DMS53 (cell line): Measurements from ENCODE around the gene C18orf63.
"Not testable (repeated sequence)": the region's sequence is repeated elsewhere in the genome, so short reads cannot be mapped to it uniquely, and the experiment has no call there.

ENCODE experiments used
- DNase-seq: peaks from one replicate; lab custom pipeline; 2025; lab: John Stamatoyannopoulos, UW

The C18orf63 gene

GRCh38 chr18:74315464-74316256 lies at the start of gene C18orf63:
TSS of gene C18orf63 (plus strand) at chr18:74315839. CDS start at chr18:74317866, 2,027 bp downstream.
- DNase-seq: no peak

DNA sequence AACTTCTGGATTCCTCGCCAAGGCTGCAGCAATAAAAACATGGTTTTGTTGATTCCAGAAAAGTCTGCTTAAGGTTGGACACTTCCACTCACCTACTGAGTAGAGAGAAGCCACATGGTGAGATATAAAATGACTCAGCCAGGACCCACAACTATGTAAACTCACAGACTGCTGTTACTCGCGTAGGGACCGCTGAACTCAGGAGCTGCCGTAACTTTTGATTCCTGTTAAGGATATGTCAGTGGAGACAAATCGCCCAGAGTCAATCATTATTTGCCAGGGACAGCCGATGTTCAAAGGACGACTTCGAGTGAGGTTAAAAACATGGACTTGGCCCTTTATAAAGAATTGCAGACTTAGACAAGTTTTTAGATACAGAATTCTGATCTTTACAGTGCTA lies 49.5 kb upstream of the C18orf63 start:
- no peak for DNase-seq

- DNase-seq: no peak
Observed at GRCh38 chr18:74268175-74268574, 47.5 kb upstream of the C18orf63 start.

GRCh38 chr18:74268933-74269620 lies 46.6 kb upstream of the C18orf63 start:
- no peak for DNase-seq

DNA sequence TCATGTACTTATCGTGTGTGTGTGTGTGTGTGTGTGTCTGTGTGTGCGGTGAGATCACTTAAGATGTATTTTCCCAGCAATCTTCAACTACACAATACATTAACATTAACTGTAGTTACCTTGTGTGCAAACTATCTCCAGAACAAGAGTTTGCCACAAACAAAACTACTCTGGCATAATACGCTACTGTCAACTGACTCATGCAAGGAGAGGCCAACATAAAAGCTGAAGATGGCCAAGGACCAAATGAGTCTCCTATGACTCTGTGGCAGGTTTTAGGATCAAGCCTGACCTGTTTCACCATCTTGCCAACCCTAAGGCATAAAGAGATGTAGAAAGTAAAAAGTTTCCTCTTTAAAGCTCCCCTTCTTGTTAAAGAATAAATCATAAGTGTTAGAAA lies 44.0 kb upstream of the C18orf63 start:
- DNase-seq: no peak

GRCh38 chr18:74273394-74273793 lies 42.2 kb upstream of the C18orf63 start:
- peak; percentile 68 for DNase-seq

DNA sequence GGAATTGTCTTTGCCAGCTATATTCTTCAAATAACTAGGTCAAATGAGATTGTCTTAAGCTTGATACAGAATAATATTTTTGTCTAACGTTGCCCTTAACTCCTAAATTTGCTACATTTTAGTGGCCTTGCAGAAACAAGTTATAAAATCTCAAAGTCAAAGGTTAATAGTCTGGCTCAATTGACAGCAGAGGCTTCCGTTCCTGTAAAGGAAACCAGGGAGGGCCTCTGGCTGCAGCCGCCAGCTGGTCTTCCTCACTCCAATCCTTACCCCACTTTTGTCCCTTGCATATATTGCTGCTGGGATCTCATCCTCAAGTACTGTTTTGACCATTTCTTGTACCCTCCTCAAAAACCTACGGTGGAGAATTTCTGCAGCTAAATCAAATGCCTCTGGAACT lies 40.9 kb upstream of the C18orf63 start:
- no peak for DNase-seq

DNA sequence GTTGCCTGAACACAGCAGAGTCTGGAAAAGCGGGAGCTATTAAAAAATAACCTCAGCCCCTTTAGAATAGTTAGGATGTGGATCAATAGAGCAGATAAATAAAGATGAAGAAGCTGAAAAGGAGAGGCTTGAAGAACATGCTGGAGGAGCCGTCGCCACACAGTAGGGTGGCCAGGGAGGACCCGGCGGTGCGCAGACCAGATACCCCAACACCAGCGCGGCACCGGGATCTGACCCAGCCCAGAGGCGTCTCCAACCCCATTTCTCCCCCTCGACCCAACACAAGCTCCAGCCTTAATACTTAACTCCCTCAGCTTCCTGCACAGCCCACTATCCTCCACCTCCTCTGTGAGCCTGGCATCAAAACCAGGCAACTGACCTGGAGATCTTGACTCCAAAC lies 39.9 kb upstream of the C18orf63 start:
- DNase-seq: no peak

DNA sequence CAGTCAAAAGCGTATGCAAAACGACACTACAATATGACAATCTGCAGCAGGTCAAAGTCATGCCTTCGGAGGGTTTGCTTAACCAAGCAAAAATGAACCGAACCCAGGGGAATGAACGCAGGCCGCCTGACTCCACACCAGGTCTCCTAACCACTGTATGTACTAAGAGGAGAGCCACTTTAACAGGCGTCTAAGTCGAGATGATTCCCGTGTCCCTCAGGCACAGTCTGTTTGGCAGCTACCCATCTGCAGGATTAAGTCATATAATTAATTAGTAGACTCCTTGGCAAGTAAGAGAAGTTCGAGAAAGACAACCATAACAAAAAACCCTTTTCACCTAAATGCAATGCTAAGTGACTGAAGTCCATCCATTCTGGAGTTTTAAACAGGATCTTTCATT lies 39.0 kb upstream of the C18orf63 start:
- DNase-seq: no peak

DNA sequence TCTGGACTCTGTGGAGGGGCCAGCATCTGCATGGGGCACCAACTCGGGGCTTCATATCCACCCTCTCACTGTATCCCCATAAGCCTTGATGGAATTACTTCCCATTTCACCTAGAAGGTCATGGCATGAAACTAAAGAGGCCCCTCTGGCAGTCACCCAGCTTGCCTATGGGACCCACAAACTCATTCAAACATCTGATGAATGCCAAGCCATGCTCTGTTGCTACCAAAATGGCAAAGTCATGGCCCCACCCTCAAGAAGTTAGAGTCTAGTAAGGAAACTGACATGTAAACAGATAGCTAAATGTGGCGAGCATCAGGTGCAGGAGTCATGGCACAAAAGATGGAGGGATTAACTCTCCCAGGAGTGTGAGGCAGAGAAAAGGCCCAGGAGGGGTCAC lies 38.3 kb upstream of the C18orf63 start:
- no peak for DNase-seq

DNA sequence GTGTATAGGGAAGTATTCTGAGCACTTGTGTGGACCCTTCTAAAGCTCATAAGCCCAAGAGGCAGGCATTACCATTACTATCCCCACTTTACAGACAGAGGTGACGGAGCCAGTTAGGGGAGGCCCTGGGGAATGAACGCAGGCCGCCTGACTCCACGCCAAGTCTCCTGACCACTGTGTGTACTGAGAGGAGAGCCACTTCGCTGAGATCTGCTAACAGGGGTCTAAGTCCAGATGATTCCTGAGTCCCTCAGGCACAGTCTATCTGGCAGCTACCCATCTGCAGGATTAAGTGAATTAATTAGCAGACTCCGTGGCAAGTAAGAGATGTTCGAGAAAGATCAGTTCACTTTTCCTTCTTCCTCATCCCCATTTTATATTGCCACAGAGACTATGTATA lies 37.6 kb upstream of the C18orf63 start:
- no peak for DNase-seq

- DNase-seq: no peak
Observed at GRCh38 chr18:74278983-74279382, 36.7 kb upstream of the C18orf63 start.

GRCh38 chr18:74281011-74281979 lies 34.3 kb upstream of the C18orf63 start:
- DNase-seq: no peak

DNA sequence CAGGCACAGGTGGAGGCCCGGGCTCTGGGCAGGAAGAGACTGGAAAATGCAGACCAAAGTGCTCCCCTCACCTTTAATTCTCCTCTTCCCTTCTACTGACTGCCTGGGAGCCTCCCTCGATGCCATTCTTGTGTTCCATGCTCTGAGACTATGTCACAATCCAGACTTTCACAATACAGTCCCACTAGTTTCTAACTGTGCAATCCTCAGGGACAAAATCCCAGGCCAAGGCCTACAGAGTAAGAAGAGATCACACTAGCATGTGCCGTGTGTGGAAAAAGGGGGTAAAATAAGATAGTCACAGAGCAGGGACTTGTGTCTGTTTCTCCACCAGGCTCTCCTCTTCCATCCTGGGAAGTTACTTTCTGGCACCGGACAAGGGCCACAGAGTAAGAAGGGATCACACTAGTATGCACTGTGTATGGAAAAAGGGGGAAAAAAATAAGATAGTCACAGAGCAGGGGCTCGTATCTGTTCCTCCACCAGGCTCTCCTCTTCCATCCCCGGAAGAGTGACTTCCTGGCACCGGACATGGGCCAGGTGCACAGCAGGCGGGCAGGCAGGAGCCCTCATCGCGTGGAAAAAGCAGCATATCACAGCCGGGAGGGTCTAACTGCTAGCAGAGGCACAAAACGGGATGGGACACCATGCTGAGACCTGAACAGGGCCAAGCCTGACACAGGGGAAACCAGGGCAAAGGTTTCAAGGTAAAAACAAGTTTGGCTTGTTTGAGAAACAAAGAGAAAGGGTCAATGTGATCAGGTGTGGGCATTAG lies 33.5 kb upstream of the C18orf63 start:
- peak; percentile 80 for DNase-seq

- peak; percentile 50 for DNase-seq
Observed at GRCh38 chr18:74282755-74283554, 32.7 kb upstream of the C18orf63 start.

DNA sequence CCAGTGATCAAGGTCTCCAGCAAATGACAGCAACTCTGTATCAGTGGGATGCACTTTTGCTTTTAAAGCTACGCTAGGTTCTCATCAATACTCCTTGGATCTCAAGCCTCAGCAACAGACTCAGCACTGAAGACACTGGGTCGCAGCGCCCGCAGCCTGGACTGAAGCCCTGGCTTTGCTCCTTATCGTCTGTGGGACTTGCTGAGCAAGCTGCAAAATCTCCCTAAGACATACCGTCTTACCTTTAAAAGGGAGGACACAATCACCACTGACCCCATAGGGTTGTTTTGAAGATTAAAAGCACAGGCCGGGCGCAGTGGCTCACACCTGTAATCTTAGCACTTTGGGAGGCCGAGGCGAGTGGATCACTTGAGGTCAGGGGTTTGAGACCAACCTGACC lies 32.0 kb upstream of the C18orf63 start:
- no peak for DNase-seq

DNA sequence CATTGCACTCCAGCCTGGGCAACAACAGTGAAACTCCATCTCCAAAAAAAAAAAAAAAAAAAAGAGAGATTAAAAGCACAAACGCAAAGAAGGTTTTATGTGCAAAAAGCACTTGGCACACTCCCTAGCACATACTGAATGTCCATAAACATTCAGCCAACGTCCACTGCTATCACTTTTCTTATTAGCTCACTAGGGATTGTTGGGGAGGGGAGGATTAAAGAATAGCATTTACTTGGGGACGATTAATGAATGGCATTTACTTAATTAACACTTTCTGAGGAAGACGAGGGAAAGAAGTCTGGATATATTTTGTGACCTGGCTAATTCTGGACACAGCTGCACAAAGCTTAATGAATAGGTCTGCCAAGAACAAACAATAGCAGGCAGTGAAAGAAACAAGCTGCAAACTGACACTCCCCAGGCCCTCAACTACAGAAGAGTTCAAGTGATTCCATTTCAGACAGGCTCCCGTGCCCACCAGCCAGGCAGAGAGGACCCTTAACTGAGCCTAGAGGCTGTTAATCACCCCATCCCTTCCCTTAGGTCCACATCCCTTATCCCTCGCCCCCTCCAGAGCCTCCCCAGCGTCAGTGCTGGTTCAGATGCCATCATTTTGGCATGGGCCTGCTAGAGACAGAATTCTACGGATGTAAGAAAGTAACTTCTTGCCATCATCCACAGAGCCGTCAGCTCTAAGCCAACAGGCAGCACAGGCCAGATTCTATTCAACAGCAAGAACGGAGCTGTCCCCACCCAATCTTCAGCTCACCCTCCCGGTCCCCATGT lies 31.3 kb upstream of the C18orf63 start:
- DNase-seq: no peak

DNA sequence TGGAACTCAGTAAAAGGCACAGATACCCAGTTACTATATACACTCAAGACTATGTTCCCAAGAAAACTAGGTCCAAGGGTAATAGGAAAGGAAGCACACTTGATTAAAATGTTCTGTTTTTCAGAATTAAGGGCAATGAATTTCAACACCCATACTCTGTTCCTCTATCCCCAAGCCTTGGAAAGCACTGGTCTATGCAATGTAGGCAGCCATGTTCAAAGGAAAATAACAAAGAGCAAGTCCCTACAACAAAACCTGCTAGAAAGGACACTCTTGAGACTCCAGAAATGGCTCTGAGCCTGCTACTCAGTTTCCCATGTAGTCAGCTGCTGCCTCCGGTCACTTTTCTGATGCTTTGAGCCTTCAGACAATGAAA lies 30.7 kb upstream of the C18orf63 start:
- DNase-seq: no peak

GRCh38 chr18:74285583-74285982 lies 30.1 kb upstream of the C18orf63 start:
- DNase-seq: not testable (repeated sequence)
